Gastroesophageal sphincter (tissue), 4 donors: ENCODE results near the gene GPR132. TPM values are rescaled to one million over a fixed set of nuclear protein-coding genes. Genes with fewer than 3 reads are reported as not detected.

ENCODE experiments used
- ATAC-seq: fragments of 150-250 bp; one replicate; pipeline ENCODE4 v1.9.1; 2016; ENCODE audit warnings: mild to moderate bottlenecking, moderate library complexity
- H3K27ac ChIP-seq, 4 donors: fragments of 200-600 bp; sonication (generic) in 3 of 4; 1 replicate in 3 of 4; 2 replicates in 1 of 4; pipeline ENCODE4 v1.5.1; 2016 to 2019
- H3K27me3 ChIP-seq: fragments of 200-600 bp; sonication (generic); one replicate; pipeline ENCODE4 v1.5.1; 2019
- H3K36me3 ChIP-seq, 2 donors: fragments of 200-600 bp; sonication (generic); one replicate each; pipeline ENCODE4 v1.5.1; 2019; ENCODE audit warnings: control low read depth in 1 of 2
- H3K4me1 ChIP-seq, 3 donors: fragments of 200-600 bp; sonication (generic); 1 replicate in 2 of 3; 2 replicates in 1 of 3; pipeline ENCODE4 v1.5.1; 2016 to 2019; ENCODE audit warnings: control low read depth in 2 of 3
- H3K4me3 ChIP-seq, 2 donors: fragments of 200-600 bp; sonication (generic); one replicate each; pipeline ENCODE4 v1.5.1; 2019; ENCODE audit warnings: mild to moderate bottlenecking in 1 of 2, moderate library complexity in 1 of 2
- H3K9me3 ChIP-seq, 3 donors: fragments of 200-600 bp; sonication (generic); one replicate each; pipeline ENCODE4 v1.5.1; 2017 to 2019; ENCODE audit warnings: control low read depth in 2 of 3
- CTCF ChIP-seq, 4 experiments: fragments of 200-600 bp in 2 of 4; fragments of 450-650 bp in 2 of 4; sonication (generic) in 1 of 4; IDR thresholded peaks; one replicate each; pipeline ENCODE4 v1.5.1; 2017 to 2019; ENCODE audit warnings: antibody characterized with exemption in 4 of 4, mild to moderate bottlenecking in 2 of 4, moderate library complexity in 2 of 4
- EP300 ChIP-seq: sonication (generic); formaldehyde crosslinking; IDR thresholded peaks from one replicate; pipeline ENCODE4 v1.6.1; 2017; ENCODE audit warnings: antibody characterized with exemption, mild to moderate bottlenecking
- POLR2A ChIP-seq, 2 donors: fragments of 450-650 bp; IDR thresholded peaks; one replicate each; pipeline ENCODE4 v1.6.1; 2017; ENCODE audit warnings: antibody characterized with exemption in 2 of 2, mild to moderate bottlenecking in 2 of 2, moderate library complexity in 1 of 2
- POLR2AphosphoS5 ChIP-seq: sonication (generic); formaldehyde crosslinking; IDR thresholded peaks from one replicate; pipeline ENCODE4 v1.6.1; 2017; ENCODE audit warnings: antibody characterized with exemption
- WGBS, 2 donors: methylation state at CpG; one replicate each; pipeline ENCODE4 v1.1.5; 2018; ENCODE audit warnings: low coverage in 1 of 2; 5-methylcytosine and 5-hydroxymethylcytosine counted together
- total RNA-seq, 4 donors: library from RNA; depleted of rRNA; stranded (reverse); fragments of >200 nt; gene quantifications; one replicate each; pipeline ENCODE4 v1.1.0, GENCODE V29; 2016

GPR132 gene
- total RNA-seq, 4 donors from 2014 or later, result 1.0 to 3.2 (median 2.1) TPM

GRCh38 chr14:105105158-105105557 is 39.9 kb upstream of the GPR132 start:
- H3K27me3 ChIP-seq, result peaks cover 58% of the 10 kb centered on the region
- no peak for ATAC-seq
- H3K9me3 ChIP-seq, result no peaks in the 10 kb centered on the region
- no peak overlapping the region for H3K4me3 ChIP-seq
- H3K4me1 ChIP-seq, result no peaks in the 10 kb centered on the region
- 74 to 78% methylated on average over 7 of the region's 7 CpGs for WGBS, 2 donors
- no peak for TF ChIP-seq EP300
- no peaks in the 10 kb centered on the region for H3K36me3 ChIP-seq
- no peak overlapping the region for H3K27ac ChIP-seq

- H3K9me3 ChIP-seq, result peaks cover 0 to 5% (median 0%) of the 10 kb centered on the region in 3 donors
- H3K4me3 ChIP-seq, result no peak overlapping the region
- TF ChIP-seq POLR2A (IDR thresholded peaks at IDR 0.05) (no peak), POLR2AphosphoS5 (no peak), CTCF (IDR thresholded peaks at IDR 0.05) (no peak), EP300 (no peak)
- 89 to 92% methylated on average over 1 to 2 of the region's 3 CpGs for WGBS, 2 donors
- no peaks in the 10 kb centered on the region for H3K36me3 ChIP-seq
- no peak for ATAC-seq
- H3K27me3 ChIP-seq, result peaks cover 47% of the 10 kb centered on the region
- no peak overlapping the region for H3K27ac ChIP-seq
- no peaks in the 10 kb centered on the region for H3K4me1 ChIP-seq
Measured at GRCh38 chr14:105102893-105103292, 37.7 kb upstream of the GPR132 start.

GRCh38 chr14:105102361-105102870 is 37.2 kb upstream of the GPR132 start:
- Histone ChIP-seq H3K4me3 (no peak overlapping the region), H3K27ac (no peak overlapping the region), H3K4me1 (no peaks in the 10 kb centered on the region), H3K27me3 (peaks cover 42% of the 10 kb centered on the region), H3K36me3 (no peaks in the 10 kb centered on the region), H3K9me3 (peaks cover 0 to 5% (median 0%) of the 10 kb centered on the region in 3 donors)
- WGBS, 2 donors, result 93 to 96% methylated on average over 3 to 6 of the region's 7 CpGs
- TF ChIP-seq POLR2A (IDR thresholded peaks at IDR 0.05), result no peak
- TF ChIP-seq CTCF (IDR thresholded peaks at IDR 0.05), result no peak
- TF ChIP-seq POLR2AphosphoS5, result no peak
- TF ChIP-seq EP300, result no peak
- no peak for ATAC-seq

GRCh38 chr14:105100910-105101309 is 35.7 kb upstream of the GPR132 start:
- no peak overlapping the region for H3K4me3 ChIP-seq
- no peak overlapping the region for H3K27ac ChIP-seq
- H3K27me3 ChIP-seq, result peaks cover 30% of the 10 kb centered on the region
- TF ChIP-seq POLR2AphosphoS5 (no peak), CTCF (IDR thresholded peaks at IDR 0.05) (no peak), POLR2A (IDR thresholded peaks at IDR 0.05) (no peak), EP300 (no peak)
- H3K36me3 ChIP-seq, result no peaks in the 10 kb centered on the region
- no peak for ATAC-seq
- H3K4me1 ChIP-seq, result no peaks in the 10 kb centered on the region
- 92 to 100% methylated on average over 1 to 2 of the region's 4 CpGs for WGBS, 2 donors
- H3K9me3 ChIP-seq, result peaks cover 0 to 5% (median 0%) of the 10 kb centered on the region in 3 donors

- no peaks in the 10 kb centered on the region for H3K36me3 ChIP-seq
- peaks cover 0 to 5% (median 0%) of the 10 kb centered on the region in 3 donors for H3K9me3 ChIP-seq
- peaks cover 23% of the 10 kb centered on the region for H3K27me3 ChIP-seq
- ATAC-seq, result no peak
- WGBS, 2 donors, result 78 to 84% methylated on average over 5 to 6 of the region's 6 CpGs
- TF ChIP-seq EP300 (no peak), POLR2A (IDR thresholded peaks at IDR 0.05) (no peak), CTCF (IDR thresholded peaks at IDR 0.05) (no peak), POLR2AphosphoS5 (no peak)
- H3K4me1 ChIP-seq, result no peaks in the 10 kb centered on the region
- no peak overlapping the region for H3K27ac ChIP-seq
- H3K4me3 ChIP-seq, result no peak overlapping the region
Measured at GRCh38 chr14:105099778-105100177, 34.5 kb upstream of the GPR132 start.
